SK-N-SH treated with all-trans-retinoic acid at 6 μM for 48 hours (cell line): ENCODE data around the gene RALGPS1.

Source experiments
- ARNTL ChIP-seq: fragments of 450-650 bp; formaldehyde crosslinking; IDR thresholded peaks from 2 replicates; pipeline ENCODE4 v1.5.0; 2020; ENCODE audit warnings: low read depth, mild to moderate bottlenecking, moderate library complexity, borderline replicate concordance
- CSDC2 ChIP-seq: fragments of 250-450 bp; sonication (Bioruptor Pico); IDR thresholded peaks from 2 replicates; pipeline ENCODE4 v1.5.0; 2020; ENCODE audit warnings: mild to moderate bottlenecking, moderate library complexity
- GLIS3 ChIP-seq: fragments of 250-450 bp; sonication (Bioruptor Pico); IDR thresholded peaks from 2 replicates; pipeline ENCODE4 v1.5.0; 2020; ENCODE audit warnings: mild to moderate bottlenecking, moderate library complexity
- ISL1 ChIP-seq: fragments of 250-450 bp; sonication (Bioruptor Pico); IDR thresholded peaks from 2 replicates; pipeline ENCODE4 v2.1.2; 2022; ENCODE audit warnings: mild to moderate bottlenecking, moderate library complexity
- PPARA ChIP-seq: fragments of 250-450 bp; sonication (Bioruptor Pico); IDR thresholded peaks from 2 replicates; pipeline ENCODE4 v1.5.0; 2020; ENCODE audit warnings: mild to moderate bottlenecking, borderline replicate concordance
- RARB ChIP-seq: fragments of 250-450 bp; sonication (Bioruptor Pico); IDR thresholded peaks from 2 replicates; pipeline ENCODE4 v1.8.0; 2021; ENCODE audit warnings: mild to moderate bottlenecking, moderate library complexity
- ZFP3 ChIP-seq: fragments of 250-450 bp; sonication (Bioruptor Pico); IDR thresholded peaks from 2 replicates; pipeline ENCODE4 v1.5.0; 2020; ENCODE audit warnings: mild to moderate bottlenecking, moderate library complexity
- ZFP30 ChIP-seq: fragments of 450-650 bp; formaldehyde crosslinking; IDR thresholded peaks from 2 replicates; pipeline ENCODE4 v1.5.0; 2022; ENCODE audit warnings: mild to moderate bottlenecking, moderate library complexity
- ZNF565 ChIP-seq: fragments of 450-650 bp; formaldehyde crosslinking; conservative IDR thresholded peaks from 2 replicates; pipeline ENCODE4 v1.5.0; 2020; ENCODE audit warnings: low read depth, mild to moderate bottlenecking, moderate library complexity
- ZNF8 ChIP-seq: fragments of 450-650 bp; formaldehyde crosslinking; IDR thresholded peaks from 2 replicates; pipeline ENCODE4 v1.5.0; 2020; ENCODE audit warnings: mild to moderate bottlenecking, moderate library complexity
- TF ChIP-seq, protein P1 (sequence below): fragments of 250-450 bp; sonication (Bioruptor Pico); IDR thresholded peaks from 2 replicates; pipeline ENCODE4 v1.8.0; 2020; ENCODE audit warnings: mild to moderate bottlenecking, moderate library complexity, borderline replicate concordance

DNA sequence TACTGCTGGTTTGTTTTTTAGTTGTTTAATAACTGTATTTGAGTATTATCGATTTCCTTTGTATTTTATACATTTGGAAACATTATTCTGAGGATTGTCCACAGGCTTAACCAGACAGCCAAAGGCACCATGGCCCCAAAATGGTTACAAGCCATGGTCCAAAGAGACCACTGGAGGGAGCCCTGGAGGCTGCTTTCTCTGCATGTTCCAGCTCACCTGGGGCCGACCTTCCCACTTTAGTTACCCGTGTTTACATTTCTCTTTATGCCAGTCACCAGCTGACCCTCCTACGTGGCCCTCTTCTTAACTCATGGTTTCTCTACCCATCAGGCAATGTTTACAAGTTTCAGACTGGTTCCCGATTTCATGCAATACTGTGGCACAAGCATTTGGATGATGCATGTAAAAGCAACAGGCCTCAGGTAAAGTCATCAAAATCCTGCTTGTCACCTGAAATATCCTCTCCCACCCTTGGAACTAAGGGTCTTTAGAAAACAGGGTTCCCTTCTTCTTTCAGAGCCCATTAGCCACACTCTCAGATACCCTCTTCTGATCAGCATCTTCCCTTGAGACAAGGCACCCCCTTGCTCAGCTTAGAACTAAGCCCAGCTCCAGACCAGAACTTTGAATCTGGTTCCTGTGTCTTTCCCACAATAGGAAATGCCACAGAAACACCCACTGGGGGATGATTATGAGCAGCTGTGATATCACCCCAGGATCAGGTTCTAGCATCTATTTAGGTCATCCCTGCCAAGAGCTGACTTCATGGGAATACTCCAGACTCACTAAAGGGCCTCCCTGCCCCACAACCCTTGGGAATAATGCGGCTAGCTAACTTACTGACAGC, 300.1 kb downstream of the RALGPS1 start:
- TF ChIP-seq GLIS3 (CRISPR knock-in tag) = no peak
- no peak for TF ChIP-seq PPARA (CRISPR knock-in tag)
- no peak for TF ChIP-seq ARNTL
- no peak for TF ChIP-seq ZFP30
- TF ChIP-seq, protein P1, sequence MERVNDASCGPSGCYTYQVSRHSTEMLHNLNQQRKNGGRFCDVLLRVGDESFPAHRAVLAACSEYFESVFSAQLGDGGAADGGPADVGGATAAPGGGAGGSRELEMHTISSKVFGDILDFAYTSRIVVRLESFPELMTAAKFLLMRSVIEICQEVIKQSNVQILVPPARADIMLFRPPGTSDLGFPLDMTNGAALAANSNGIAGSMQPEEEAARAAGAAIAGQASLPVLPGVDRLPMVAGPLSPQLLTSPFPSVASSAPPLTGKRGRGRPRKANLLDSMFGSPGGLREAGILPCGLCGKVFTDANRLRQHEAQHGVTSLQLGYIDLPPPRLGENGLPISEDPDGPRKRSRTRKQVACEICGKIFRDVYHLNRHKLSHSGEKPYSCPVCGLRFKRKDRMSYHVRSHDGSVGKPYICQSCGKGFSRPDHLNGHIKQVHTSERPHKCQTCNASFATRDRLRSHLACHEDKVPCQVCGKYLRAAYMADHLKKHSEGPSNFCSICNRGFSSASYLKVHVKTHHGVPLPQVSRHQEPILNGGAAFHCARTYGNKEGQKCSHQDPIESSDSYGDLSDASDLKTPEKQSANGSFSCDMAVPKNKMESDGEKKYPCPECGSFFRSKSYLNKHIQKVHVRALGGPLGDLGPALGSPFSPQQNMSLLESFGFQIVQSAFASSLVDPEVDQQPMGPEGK = no peak
- no peak for TF ChIP-seq ISL1 (CRISPR knock-in tag)
- no peak for TF ChIP-seq CSDC2 (CRISPR knock-in tag)
- no peak for TF ChIP-seq ZNF8 (CRISPR knock-in tag)
- TF ChIP-seq ZNF565 (CRISPR knock-in tag) = no peak
- no peak for TF ChIP-seq RARB (CRISPR knock-in tag)
- TF ChIP-seq ZFP3 (CRISPR knock-in tag) = no peak
